GM12865 (cell line): ENCODE results near the gene TBL1XR1.

ENCODE experiments used
- DNase-seq: peaks from one replicate; pipeline ENCODE4 v3.0.0; 2010; ENCODE audit warnings: low read depth
- H3K4me3 ChIP-seq: 2 replicates; pipeline ENCODE4 v1.5.1; 2011; ENCODE audit warnings: mild to moderate bottlenecking, low read depth, low read length, control low read depth
- TF ChIP-seq, protein P1 (sequence below): IDR thresholded peaks from 2 replicates; pipeline ENCODE4 v1.5.1; 2011; ENCODE audit warnings: low read length, control low read depth, low read depth, inconsistent platforms; ENCODE audit not compliant: insufficient read depth; ENCODE audit errors: missing control alignments

Gene TBL1XR1

DNA sequence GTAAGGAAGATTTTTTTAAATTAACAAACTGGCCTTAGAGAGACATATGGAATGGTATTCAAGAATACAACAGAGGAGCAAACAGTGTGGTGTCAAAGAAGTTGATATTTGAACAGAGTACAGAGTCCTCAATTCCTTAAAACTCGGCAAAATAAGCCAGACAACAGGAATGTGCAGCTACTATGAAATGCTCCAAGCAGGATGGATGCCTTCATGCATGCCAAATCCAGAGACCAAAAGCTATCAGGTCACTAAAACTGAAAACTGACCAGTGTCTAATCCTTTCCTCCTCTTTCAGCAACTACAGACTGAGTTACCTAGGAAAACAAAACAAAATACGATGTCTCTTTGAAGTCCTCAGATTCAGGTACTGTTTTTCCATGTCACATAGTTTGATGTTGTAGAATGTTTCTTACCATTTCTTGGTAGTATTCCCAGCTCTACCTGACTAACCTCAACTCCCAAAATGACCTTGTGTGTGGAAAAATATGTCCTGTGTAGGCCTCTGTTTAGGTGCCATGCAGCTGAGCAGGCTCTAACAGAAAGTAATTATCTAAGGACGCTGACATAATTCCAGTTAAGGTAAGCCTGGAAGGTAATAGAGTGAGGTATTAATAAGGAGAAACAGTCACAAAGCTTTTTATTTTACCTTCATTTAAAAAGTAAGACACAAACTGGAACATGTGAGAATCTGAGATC, 46.9 kb downstream of the TBL1XR1 start:
- no peak for DNase-seq
- TF ChIP-seq, protein P1, sequence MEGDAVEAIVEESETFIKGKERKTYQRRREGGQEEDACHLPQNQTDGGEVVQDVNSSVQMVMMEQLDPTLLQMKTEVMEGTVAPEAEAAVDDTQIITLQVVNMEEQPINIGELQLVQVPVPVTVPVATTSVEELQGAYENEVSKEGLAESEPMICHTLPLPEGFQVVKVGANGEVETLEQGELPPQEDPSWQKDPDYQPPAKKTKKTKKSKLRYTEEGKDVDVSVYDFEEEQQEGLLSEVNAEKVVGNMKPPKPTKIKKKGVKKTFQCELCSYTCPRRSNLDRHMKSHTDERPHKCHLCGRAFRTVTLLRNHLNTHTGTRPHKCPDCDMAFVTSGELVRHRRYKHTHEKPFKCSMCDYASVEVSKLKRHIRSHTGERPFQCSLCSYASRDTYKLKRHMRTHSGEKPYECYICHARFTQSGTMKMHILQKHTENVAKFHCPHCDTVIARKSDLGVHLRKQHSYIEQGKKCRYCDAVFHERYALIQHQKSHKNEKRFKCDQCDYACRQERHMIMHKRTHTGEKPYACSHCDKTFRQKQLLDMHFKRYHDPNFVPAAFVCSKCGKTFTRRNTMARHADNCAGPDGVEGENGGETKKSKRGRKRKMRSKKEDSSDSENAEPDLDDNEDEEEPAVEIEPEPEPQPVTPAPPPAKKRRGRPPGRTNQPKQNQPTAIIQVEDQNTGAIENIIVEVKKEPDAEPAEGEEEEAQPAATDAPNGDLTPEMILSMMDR, result no peak
- H3K4me3 ChIP-seq, result peak overlapping the region; percentile 44

DNA sequence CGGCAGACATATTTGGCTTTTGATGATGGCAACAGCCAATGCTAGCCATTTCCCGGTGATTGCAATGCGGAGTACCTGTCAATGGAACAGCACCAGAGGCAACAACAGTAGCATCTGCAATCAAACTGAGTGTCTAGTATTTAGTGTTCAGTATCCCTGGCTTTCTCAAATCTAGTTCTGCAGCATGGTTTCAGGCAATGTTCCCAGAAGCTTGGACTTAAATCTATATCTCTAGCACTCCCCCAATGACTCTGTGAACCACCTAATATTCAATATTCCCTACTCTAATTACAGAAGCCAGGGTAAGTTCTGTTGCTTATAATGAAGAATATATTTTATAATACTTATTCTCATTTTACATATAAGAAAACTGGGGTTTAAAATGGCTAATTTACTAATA, 48.2 kb downstream of the TBL1XR1 start:
- no peak for DNase-seq
- no peak overlapping the region for H3K4me3 ChIP-seq
- TF ChIP-seq, protein P1, result no peak

DNA sequence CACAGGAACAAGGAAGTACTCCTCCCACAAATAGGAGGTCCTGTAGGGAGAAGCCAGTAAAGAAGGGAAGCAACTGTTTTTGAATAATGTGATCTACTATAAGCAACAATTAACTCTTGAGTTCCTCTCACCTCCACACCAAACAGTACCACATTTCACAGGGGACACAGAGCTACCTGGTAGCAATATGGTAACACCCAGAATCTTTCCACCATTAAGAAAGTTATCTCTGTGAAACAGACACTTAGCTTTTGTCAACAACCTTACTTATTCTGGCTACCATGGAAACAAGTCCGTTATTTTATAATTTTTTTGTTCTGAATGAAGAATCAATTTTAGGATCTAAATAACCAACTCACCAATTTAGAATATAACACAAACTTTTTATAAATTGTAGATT, 49.5 kb downstream of the TBL1XR1 start:
- TF ChIP-seq, protein P1, result no peak
- H3K4me3 ChIP-seq, result no peak overlapping the region
- no peak for DNase-seq

DNA sequence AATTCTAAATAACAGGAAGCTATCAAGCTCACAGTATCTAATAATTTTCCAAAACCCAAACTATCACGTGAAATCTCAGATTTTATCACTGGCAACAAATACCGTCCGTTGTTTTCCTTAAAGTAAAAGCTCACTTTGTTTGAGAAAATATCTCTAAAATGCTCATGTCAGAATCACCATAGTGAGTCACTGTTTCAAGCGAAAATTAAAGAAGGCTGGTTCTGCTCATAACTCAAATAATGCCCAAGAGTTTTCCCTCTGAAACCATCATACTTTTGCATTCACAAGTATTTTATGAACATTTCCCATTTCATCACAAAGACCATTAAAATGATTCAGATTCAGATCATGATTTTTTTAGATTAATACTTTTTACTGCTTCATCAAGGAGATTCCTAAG, 50.6 kb downstream of the TBL1XR1 start:
- H3K4me3 ChIP-seq, result no peak overlapping the region
- no peak for DNase-seq
- TF ChIP-seq, protein P1, result no peak

DNA sequence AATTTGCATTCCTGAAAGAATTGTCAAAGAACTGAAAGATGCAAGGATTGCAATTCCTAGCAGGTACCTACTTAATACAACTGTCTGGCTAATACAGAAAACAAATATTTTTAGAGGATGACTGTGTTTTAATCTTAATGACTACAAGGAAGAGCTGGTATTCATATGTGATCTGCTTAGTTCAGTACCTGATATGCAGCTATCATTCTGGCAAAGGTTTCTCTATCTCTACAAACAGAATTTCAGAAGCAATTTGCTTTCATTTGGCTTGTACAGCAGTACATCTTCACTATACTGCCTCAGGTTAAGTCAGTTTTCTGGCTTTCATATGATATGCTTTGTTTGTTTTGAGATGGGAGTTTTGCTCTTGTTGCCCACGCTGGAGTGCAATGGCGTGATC, 51.3 kb downstream of the TBL1XR1 start:
- TF ChIP-seq, protein P1, result no peak
- no peak overlapping the region for H3K4me3 ChIP-seq
- peak; percentile 39 for DNase-seq

DNA sequence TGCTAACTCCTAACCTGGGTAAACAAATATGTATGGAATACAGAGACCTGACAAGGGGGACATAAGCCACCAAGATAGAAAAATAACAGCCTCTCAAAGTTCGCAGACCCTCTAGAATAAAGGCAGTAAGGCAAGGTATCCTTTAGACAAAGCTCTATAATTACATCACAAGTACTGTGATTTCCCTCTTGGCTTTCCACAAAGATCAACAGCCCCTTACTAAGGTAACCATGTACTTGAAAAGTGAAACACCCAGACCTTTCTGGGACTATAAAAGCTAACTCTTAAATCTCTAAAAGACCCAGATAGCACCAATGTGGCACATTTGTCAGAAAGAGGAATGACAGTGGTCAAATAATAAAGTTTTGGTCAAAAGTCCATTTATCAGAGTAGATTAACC, 51.9 kb downstream of the TBL1XR1 start:
- H3K4me3 ChIP-seq, result peak overlapping the region; percentile 41

More for the DNA sequence above, 51.9 kb downstream of the TBL1XR1 start:
- DNase-seq, result peak; percentile 32
- TF ChIP-seq, protein P1, result no peak
